AG09309 (cell line): ENCODE measurements around the gene SPSB3.

Source experiments
- DNase-seq: peaks from one replicate; pipeline ENCODE4 v3.0.0-alpha.2; 2010; ENCODE audit warnings: low read depth
- H3K4me3 ChIP-seq: 2 replicates; pipeline ENCODE4 v1.5.1; 2011; ENCODE audit warnings: mild to moderate bottlenecking, low read depth, low read length, moderate library complexity; ENCODE audit not compliant: control insufficient read depth
- CTCF ChIP-seq: IDR thresholded peaks from 2 replicates; pipeline ENCODE4 v1.5.1; 2011; ENCODE audit warnings: mild to moderate bottlenecking, low read depth, low read length, inconsistent platforms; ENCODE audit not compliant: insufficient read depth, control insufficient read depth; ENCODE audit errors: missing control alignments

Gene SPSB3

GRCh38 chr16:1816396-1817275 is 34.3 kb upstream of the SPSB3 start:
- DNase-seq = no peak
- TF ChIP-seq CTCF = no peak
- H3K4me3 ChIP-seq = no peak overlapping the region

- H3K4me3 ChIP-seq = no peak overlapping the region
- TF ChIP-seq CTCF = no peak
- no peak for DNase-seq
Observed at GRCh38 chr16:1815461-1815860, 33.1 kb upstream of the SPSB3 start.

GRCh38 chr16:1812732-1813163 is 30.4 kb upstream of the SPSB3 start:
- peak; percentile 14 for DNase-seq
- TF ChIP-seq CTCF = peak; percentile 58
- no peak overlapping the region for H3K4me3 ChIP-seq

GRCh38 chr16:1810536-1810935 is 28.2 kb upstream of the SPSB3 start:
- DNase-seq = no peak
- no peak overlapping the region for H3K4me3 ChIP-seq
- TF ChIP-seq CTCF = no peak

- no peak for DNase-seq
- no peak overlapping the region for H3K4me3 ChIP-seq
- TF ChIP-seq CTCF = no peak
Observed at GRCh38 chr16:1810106-1810505, 27.7 kb upstream of the SPSB3 start.

- DNase-seq = no peak
- H3K4me3 ChIP-seq = no peak overlapping the region
- no peak for TF ChIP-seq CTCF
Observed at GRCh38 chr16:1809281-1809801, 27.0 kb upstream of the SPSB3 start.
